HepG2 (cell line): ENCODE results near the gene IST1. TPM values are rescaled to one million over a fixed set of nuclear protein-coding genes. Genes with fewer than 3 reads are reported as not detected.

Experiments
- BHLHE40 ChIP-seq: IDR thresholded peaks from 2 replicates; pipeline ENCODE4 v1.6.1; 2011; ENCODE audit warnings: low read length, improper control_type of control experiment
- BORCS8-MEF2B ChIP-seq: sonication (generic); formaldehyde crosslinking; IDR thresholded peaks from 2 replicates; pipeline ENCODE4 v1.8.0; 2022; ENCODE audit warnings: mild to moderate bottlenecking, missing genetic modification reagents
- BRCA1 ChIP-seq: sonication (generic); formaldehyde crosslinking; IDR thresholded peaks from 2 replicates; pipeline ENCODE4 v1.4.0; 2020; ENCODE audit warnings: missing genetic modification reagents
- GMEB1 ChIP-seq: sonication (generic); formaldehyde crosslinking; IDR thresholded peaks from 2 replicates; pipeline ENCODE4 v1.5.1; 2020; ENCODE audit warnings: missing genetic modification reagents, mild to moderate bottlenecking, borderline replicate concordance
- HIC2 ChIP-seq: sonication (generic); formaldehyde crosslinking; IDR thresholded peaks from 2 replicates; pipeline ENCODE4 v1.9.0; 2022; ENCODE audit warnings: low read depth, missing genetic modification reagents
- HNF4A ChIP-seq: sonication (generic); formaldehyde crosslinking; IDR thresholded peaks from 2 replicates; pipeline ENCODE4 v1.4.0; 2020; ENCODE audit warnings: missing genetic modification reagents
- HOXA5 ChIP-seq: sonication (generic); formaldehyde crosslinking; IDR thresholded peaks from 2 replicates; pipeline ENCODE4 v1.4.0; 2020; ENCODE audit warnings: missing genetic modification reagents
- KDM3A ChIP-seq: IDR thresholded peaks from 2 replicates; pipeline ENCODE4 v1.6.1; 2018; ENCODE audit warnings: low read depth, missing compliant biosample characterization
- NCOA1 ChIP-seq: sonication (generic); formaldehyde crosslinking; IDR thresholded peaks from 2 replicates; pipeline ENCODE4 v1.9.0; 2021; ENCODE audit warnings: missing genetic modification reagents
- NFYB ChIP-seq: sonication (generic); formaldehyde crosslinking; IDR thresholded peaks from 2 replicates; pipeline ENCODE4 v1.4.0; 2020; ENCODE audit warnings: missing genetic modification reagents
- PITX1 ChIP-seq: sonication (generic); formaldehyde crosslinking; IDR thresholded peaks from 2 replicates; pipeline ENCODE4 v1.5.1; 2020; ENCODE audit warnings: mild to moderate bottlenecking, missing genetic modification reagents
- REXO4 ChIP-seq: sonication (generic); formaldehyde crosslinking; IDR thresholded peaks from 2 replicates; pipeline ENCODE4 v1.8.0; 2022; ENCODE audit warnings: missing genetic modification reagents, mild to moderate bottlenecking, borderline replicate concordance
- SAP130 ChIP-seq: IDR thresholded peaks from 2 replicates; pipeline ENCODE4 v1.6.1; 2016; ENCODE audit warnings: low read depth
- YEATS2 ChIP-seq: sonication (generic); formaldehyde crosslinking; IDR thresholded peaks from 2 replicates; pipeline ENCODE4 v1.4.0; 2020; ENCODE audit warnings: missing genetic modification reagents, borderline replicate concordance
- ZFP36 ChIP-seq: fragments of 150-350 bp; IDR thresholded peaks from 2 replicates; pipeline ENCODE4 v1.6.1; 2018; ENCODE audit warnings: borderline replicate concordance, low read length, low read depth; ENCODE audit not compliant: partially characterized antibody
- ZNF331 ChIP-seq: sonication (generic); formaldehyde crosslinking; IDR thresholded peaks from 2 replicates; pipeline ENCODE4 v1.4.0; 2020; ENCODE audit warnings: missing genetic modification reagents
- ZNF547 ChIP-seq: sonication (generic); formaldehyde crosslinking; IDR thresholded peaks from 2 replicates; pipeline ENCODE4 v1.5.1; 2020; ENCODE audit warnings: mild to moderate bottlenecking, missing genetic modification reagents
- ZNF776 ChIP-seq: sonication (generic); formaldehyde crosslinking; IDR thresholded peaks from 2 replicates; pipeline ENCODE4 v1.4.0; 2020; ENCODE audit warnings: mild to moderate bottlenecking, missing genetic modification reagents
- ZSCAN30 ChIP-seq: sonication (generic); formaldehyde crosslinking; IDR thresholded peaks from 2 replicates; pipeline ENCODE4 v1.5.0; 2020; ENCODE audit warnings: mild to moderate bottlenecking, missing genetic modification reagents
- polyA plus RNA-seq, 8 experiments: library from polyadenylated mRNA; depleted of rRNA in 3 of 8; stranded (reverse) in 7 of 8; unstranded in 1 of 8; fragments of >200 nt; fragmentation: Illumina TruSeq in 4 of 8; extraction: Trizol in 4 of 8; gene quantifications; 2 replicates each; pipeline versions ENCODE4 v1.2.1 to v1.2.3, GENCODE V29; 2011 to 2016; ENCODE audit warnings: low read depth in 4 of 8, missing spikeins in 1 of 8, mixed read lengths in 1 of 8; ENCODE audit not compliant: insufficient read depth in 1 of 8
- total RNA-seq, 5 experiments: library from RNA; depleted of rRNA; stranded (reverse); fragments of >200 nt; fragmentation: Illumina TruSeq; extraction: Trizol; gene quantifications; 2 replicates each; pipeline ENCODE4 v1.2.3, GENCODE V29; 2016; ENCODE audit warnings: low read depth in 1 of 5
- TF ChIP-seq, protein P1 (sequence below): sonication (generic); formaldehyde crosslinking; IDR thresholded peaks from 2 replicates; pipeline ENCODE4 v1.5.0; 2020; ENCODE audit warnings: missing genetic modification reagents, mild to moderate bottlenecking, borderline replicate concordance
- TF ChIP-seq, protein P2 (sequence below): sonication (generic); formaldehyde crosslinking; conservative IDR thresholded peaks from 2 replicates; pipeline ENCODE4 v1.8.0; 2022; ENCODE audit warnings: missing genetic modification reagents
- TF ChIP-seq, protein P3 (sequence below): IDR thresholded peaks from 2 replicates; pipeline ENCODE4 v1.6.1; 2012; ENCODE audit warnings: inconsistent platforms

IST1 gene
- total and polyA plus RNA-seq, 2 of the 13 experiments (the other 11 are each of a cell fraction or from before 2014, with no cell fraction given): 346 to 415 TPM

DNA sequence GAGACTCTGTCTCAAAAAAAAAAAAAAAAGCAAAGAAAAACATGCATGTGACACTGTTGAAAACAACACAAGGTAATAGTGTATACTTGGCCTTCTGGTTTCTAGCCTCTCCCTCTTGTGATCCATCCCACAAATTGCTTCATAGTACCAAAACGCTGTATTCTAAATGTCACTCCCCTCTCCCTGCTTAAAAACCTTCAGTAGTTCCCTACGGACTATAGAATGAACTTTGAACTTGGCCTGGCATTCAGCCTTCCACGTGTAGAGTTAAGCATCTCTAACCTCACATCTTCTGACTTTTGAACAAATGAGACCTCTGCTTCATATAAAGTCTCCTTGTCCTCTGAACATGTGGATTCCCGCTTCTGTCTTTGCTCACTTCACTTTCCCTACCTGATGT, 16.4 kb upstream of the IST1 start (continued):
- TF ChIP-seq HIC2 (no peak), GMEB1 (CRISPR knock-in tag) (no peak), HOXA5 (CRISPR knock-in tag) (no peak), ZNF331 (CRISPR knock-in tag) (no peak), REXO4 (no peak), SAP130 (CRISPR knock-in tag) (peak; percentile 24; the same call in 1 of the 2 replicates), NCOA1 (CRISPR knock-in tag) (no peak), PITX1 (CRISPR knock-in tag) (no peak), ZFP36 (no peak), BHLHE40 (no peak), HNF4A (CRISPR knock-in tag) (peak; percentile 70), NFYB (CRISPR knock-in tag) (no peak), ZNF776 (no peak), ZSCAN30 (no peak), ZNF547 (CRISPR knock-in tag) (no peak), BRCA1 (no peak), BORCS8-MEF2B (CRISPR knock-in tag) (no peak), YEATS2 (no peak), KDM3A (CRISPR knock-in tag) (no peak)
- TF ChIP-seq, protein P1, sequence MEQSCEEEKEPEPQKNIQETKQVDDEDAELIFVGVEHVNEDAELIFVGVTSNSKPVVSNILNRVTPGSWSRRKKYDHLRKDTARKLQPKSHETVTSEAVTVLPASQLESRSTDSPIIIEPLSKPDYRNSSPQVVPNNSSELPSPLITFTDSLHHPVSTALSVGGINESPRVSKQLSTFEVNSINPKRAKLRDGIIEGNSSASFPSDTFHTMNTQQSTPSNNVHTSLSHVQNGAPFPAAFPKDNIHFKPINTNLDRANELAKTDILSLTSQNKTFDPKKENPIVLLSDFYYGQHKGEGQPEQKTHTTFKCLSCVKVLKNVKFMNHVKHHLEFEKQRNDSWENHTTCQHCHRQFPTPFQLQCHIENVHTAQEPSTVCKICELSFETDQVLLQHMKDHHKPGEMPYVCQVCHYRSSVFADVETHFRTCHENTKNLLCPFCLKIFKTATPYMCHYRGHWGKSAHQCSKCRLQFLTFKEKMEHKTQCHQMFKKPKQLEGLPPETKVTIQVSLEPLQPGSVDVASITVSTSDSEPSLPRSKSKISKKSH: no peak
- TF ChIP-seq, protein P2, sequence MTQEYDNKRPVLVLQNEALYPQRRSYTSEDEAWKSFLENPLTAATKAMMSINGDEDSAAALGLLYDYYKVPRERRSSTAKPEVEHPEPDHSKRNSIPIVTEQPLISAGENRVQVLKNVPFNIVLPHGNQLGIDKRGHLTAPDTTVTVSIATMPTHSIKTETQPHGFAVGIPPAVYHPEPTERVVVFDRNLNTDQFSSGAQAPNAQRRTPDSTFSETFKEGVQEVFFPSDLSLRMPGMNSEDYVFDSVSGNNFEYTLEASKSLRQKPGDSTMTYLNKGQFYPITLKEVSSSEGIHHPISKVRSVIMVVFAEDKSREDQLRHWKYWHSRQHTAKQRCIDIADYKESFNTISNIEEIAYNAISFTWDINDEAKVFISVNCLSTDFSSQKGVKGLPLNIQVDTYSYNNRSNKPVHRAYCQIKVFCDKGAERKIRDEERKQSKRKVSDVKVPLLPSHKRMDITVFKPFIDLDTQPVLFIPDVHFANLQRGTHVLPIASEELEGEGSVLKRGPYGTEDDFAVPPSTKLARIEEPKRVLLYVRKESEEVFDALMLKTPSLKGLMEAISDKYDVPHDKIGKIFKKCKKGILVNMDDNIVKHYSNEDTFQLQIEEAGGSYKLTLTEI (CRISPR knock-in tag): no peak
- TF ChIP-seq, protein P3, sequence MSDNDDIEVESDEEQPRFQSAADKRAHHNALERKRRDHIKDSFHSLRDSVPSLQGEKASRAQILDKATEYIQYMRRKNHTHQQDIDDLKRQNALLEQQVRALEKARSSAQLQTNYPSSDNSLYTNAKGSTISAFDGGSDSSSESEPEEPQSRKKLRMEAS: peak; percentile 33; the same call in 1 of the 2 replicates
